Caco-2 (cell line): ENCODE data around the gene NR4A2. TPM values are rescaled to one million over a fixed set of nuclear protein-coding genes. Genes with fewer than 3 reads are reported as not detected.

ENCODE experiments used
- BruUV-seq: library from RNA; stranded (reverse); fragments of 400-500 nt; replicated peaks from 2 replicates; lab custom pipeline; 2021; lab: Mats Ljungman, UMichigan
- CTCF ChIA-PET: fragments of 300-600 bp; sonication (Branson Sonifier 250); formaldehyde crosslinking; loops from one replicate; lab custom pipeline; 2022; ENCODE audit warnings: antibody characterized with exemption; lab: Charles Lee
- POLR2A ChIA-PET: fragments of 300-600 bp; sonication (Branson Sonifier 250); formaldehyde crosslinking; loops from one replicate; lab custom pipeline; 2022; ENCODE audit warnings: antibody characterized with exemption; lab: Charles Lee
- DNase-seq, 2 experiments: peaks; one replicate each; pipeline versions ENCODE4 v3.0.0 to v3.0.0-alpha.2; 2020 to 2022
- H3K27me3 ChIP-seq: replicated peaks from 2 replicates; pipeline ENCODE4 v1.6.0; 2011; ENCODE audit warnings: low read length; ENCODE audit not compliant: control insufficient read depth, insufficient read depth
- H3K36me3 ChIP-seq: 2 replicates; pipeline ENCODE4 v1.5.1; 2011; ENCODE audit warnings: low read length; ENCODE audit not compliant: control insufficient read depth, insufficient read depth
- H3K4me1 ChIP-seq: fragments of 250-450 bp; sonication (Bioruptor Pico); 2 replicates; pipeline ENCODE4 v1.5.1; 2020; ENCODE audit warnings: mild to moderate bottlenecking
- H3K4me3 ChIP-seq: 2 replicates; pipeline ENCODE4 v1.5.1; 2011; ENCODE audit warnings: low read depth, mild to moderate bottlenecking, control low read depth, low read length
- H3K9me3 ChIP-seq: fragments of 250-450 bp; sonication (Bioruptor Pico); 2 replicates; pipeline ENCODE4 v1.5.1; 2020; ENCODE audit warnings: mild to moderate bottlenecking, moderate library complexity
- H3K27ac Mint-ChIP-seq: one replicate; pipeline ENCODE4 v1.8.0; 2022; ENCODE audit warnings: mixed read lengths; ENCODE audit not compliant: unreplicated experiment
- H3K27me3 Mint-ChIP-seq: one replicate; pipeline ENCODE4 v1.8.0; 2022; ENCODE audit warnings: mixed read lengths; ENCODE audit not compliant: insufficient read depth, unreplicated experiment
- H3K36me3 Mint-ChIP-seq: one replicate; pipeline ENCODE4 v1.8.0; 2022; ENCODE audit warnings: mild to moderate bottlenecking, mixed read lengths; ENCODE audit not compliant: insufficient read depth, unreplicated experiment
- H3K4me1 Mint-ChIP-seq: one replicate; pipeline ENCODE4 v1.8.0; 2022; ENCODE audit warnings: low read depth, mixed read lengths; ENCODE audit not compliant: unreplicated experiment
- H3K4me3 Mint-ChIP-seq: one replicate; pipeline ENCODE4 v1.8.0; 2022; ENCODE audit warnings: mild to moderate bottlenecking, moderate library complexity, mixed read lengths; ENCODE audit not compliant: unreplicated experiment
- H3K9me3 Mint-ChIP-seq: one replicate; pipeline ENCODE4 v1.8.0; 2022; ENCODE audit warnings: mixed read lengths; ENCODE audit not compliant: unreplicated experiment
- CTCF ChIP-seq, 2 experiments: fragments of 200-600 bp in 1 of 2; IDR thresholded peaks; 1 replicate in 1 of 2; 2 replicates in 1 of 2; pipeline versions ENCODE4 v1.5.1 to v1.8.0; 2011 to 2022; ENCODE audit warnings: antibody characterized with exemption in 1 of 2, control low read depth in 1 of 2, inconsistent platforms in 1 of 2, low read depth in 1 of 2, low read length in 1 of 2, mild to moderate bottlenecking in 1 of 2, moderate library complexity in 1 of 2; ENCODE audit not compliant: insufficient read depth in 1 of 2, severe bottlenecking in 1 of 2, unreplicated experiment in 1 of 2
- intact Hi-C: fragments of 100-400 bp; cut with micrococcal nuclease; formaldehyde crosslinking; loops from one replicate; pipeline ENCODE4 v1.10.0; 2022; ENCODE audit not compliant: unreplicated experiment
- total RNA-seq: library from RNA; stranded (reverse); gene quantifications from 2 replicates; pipeline ENCODE4 v1.2.3, GENCODE V29; 2022

The NR4A2 gene
- total RNA-seq, 1 experiment from 2014 or later: 0.91 TPM

- Mint-ChIP-seq H3K4me1 (no peaks in the 10 kb centered on the region), H3K4me3 (no peak overlapping the region), H3K27me3 (peaks cover 12% of the 10 kb centered on the region), H3K9me3 (no peaks in the 10 kb centered on the region), H3K27ac (no peak overlapping the region), H3K36me3 (no peaks in the 10 kb centered on the region)
- intact Hi-C loops: loop anchor here (2.0 to 5.0 kb wide), 2 partner anchors 22 to 483 kb away; partner anchors contain the start of gene NR4A2
- Histone ChIP-seq H3K36me3 (no peaks in the 10 kb centered on the region), H3K27me3 (no peaks in the 10 kb centered on the region), H3K9me3 (no peaks in the 10 kb centered on the region), H3K4me3 (no peak overlapping the region), H3K4me1 (peaks cover 5% of the 10 kb centered on the region; the same call in 1 of the 2 replicates)
- DNase-seq: no peak
- no TSS peak for BruUV-seq
- TF ChIP-seq CTCF (IDR thresholded peaks at IDR 0.05; ENCODE audit: insufficient read depth in 1 of 2, low read depth in 1 of 2, low read length in 1 of 2, severe bottlenecking in 1 of 2, unreplicated experiment in 1 of 2): no peak
- POLR2A ChIA-PET: no interaction called here
- CTCF ChIA-PET: no interaction called here
Measured at GRCh38 chr2:156310773-156311172, 21.7 kb downstream of the NR4A2 start.

- H3K4me1 Mint-ChIP-seq: no peaks in the 10 kb centered on the region
- H3K9me3 Mint-ChIP-seq: no peaks in the 10 kb centered on the region
- no peak overlapping the region for H3K4me3 ChIP-seq
- H3K27ac Mint-ChIP-seq: no peak overlapping the region
- ChIA-PET POLR2A (no interaction called here), CTCF (no interaction called here)
- peaks cover 5% of the 10 kb centered on the region; the same call in 1 of the 2 replicates for H3K4me1 ChIP-seq
- no peaks in the 10 kb centered on the region for H3K36me3 Mint-ChIP-seq
- no peak for DNase-seq
- peaks cover 12% of the 10 kb centered on the region for H3K27me3 Mint-ChIP-seq
- H3K4me3 Mint-ChIP-seq: no peak overlapping the region
- no peaks in the 10 kb centered on the region for H3K27me3 ChIP-seq
- intact Hi-C loops: loop anchor here (2.0 to 5.0 kb wide), 2 partner anchors 23 to 483 kb away; partner anchors contain the start of gene NR4A2
- TF ChIP-seq CTCF (IDR thresholded peaks at IDR 0.05; ENCODE audit: insufficient read depth in 1 of 2, low read depth in 1 of 2, low read length in 1 of 2, severe bottlenecking in 1 of 2, unreplicated experiment in 1 of 2): no peak
- no peaks in the 10 kb centered on the region for H3K9me3 ChIP-seq
- H3K36me3 ChIP-seq: no peaks in the 10 kb centered on the region
- BruUV-seq: no TSS peak
Measured at GRCh38 chr2:156309917-156310316, 22.6 kb downstream of the NR4A2 start.

GRCh38 chr2:156309167-156309566, 23.4 kb downstream of the NR4A2 start:
- no peak for DNase-seq
- BruUV-seq: no TSS peak
- Mint-ChIP-seq H3K36me3 (no peaks in the 10 kb centered on the region), H3K27me3 (peaks cover 12% of the 10 kb centered on the region), H3K4me1 (no peaks in the 10 kb centered on the region), H3K27ac (no peak overlapping the region), H3K9me3 (no peaks in the 10 kb centered on the region), H3K4me3 (no peak overlapping the region)
- Histone ChIP-seq H3K27me3 (no peaks in the 10 kb centered on the region), H3K9me3 (no peaks in the 10 kb centered on the region), H3K4me3 (no peak overlapping the region), H3K4me1 (peaks cover 5% of the 10 kb centered on the region; the same call in 1 of the 2 replicates), H3K36me3 (no peaks in the 10 kb centered on the region)
- no peak for TF ChIP-seq CTCF (IDR thresholded peaks at IDR 0.05; ENCODE audit: insufficient read depth in 1 of 2, low read depth in 1 of 2, low read length in 1 of 2, severe bottlenecking in 1 of 2, unreplicated experiment in 1 of 2)
- intact Hi-C loops: no loop called here
- POLR2A ChIA-PET: no interaction called here
- CTCF ChIA-PET: no interaction called here
